IMR-90 (cell line): ENCODE data around the gene LBP. TPM values are rescaled to one million over a fixed set of nuclear protein-coding genes. Genes with fewer than 3 reads are reported as not detected.

Experiments used
- ATAC-seq: fragments of 200-7000 bp; cut with Tn5 transposase; 2 replicates; pipeline ENCODE4 v1.9.1; 2020; ENCODE audit warnings: low read depth, mild to moderate bottlenecking, moderate library complexity
- BruUV-seq: library from RNA; stranded (reverse); fragments of 400-500 nt; replicated peaks from 2 replicates; lab custom pipeline; 2021; lab: Mats Ljungman, UMichigan
- CTCF ChIA-PET: fragments of 300-600 bp; formaldehyde crosslinking; extraction: SDS; loops from one replicate; lab custom pipeline; 2021; ENCODE audit warnings: antibody characterized with exemption; lab: Yijun Ruan, JAX
- POLR2A ChIA-PET: fragments of 300-600 bp; sonication (Branson Sonifier 250); formaldehyde crosslinking; loops from one replicate; lab custom pipeline; 2022; ENCODE audit warnings: antibody characterized with exemption; ENCODE audit not compliant: unreplicated experiment; lab: Charles Lee
- DNase-seq: peaks from one replicate; pipeline ENCODE4 v3.0.0; 2013
- H2AFZ ChIP-seq: replicated peaks from 2 replicates; pipeline ENCODE3; 2013; ENCODE audit warnings: low read length, mild to moderate bottlenecking; ENCODE audit not compliant: poor library complexity
- H2AK5ac ChIP-seq: 2 replicates; pipeline ENCODE4 v1.6.1; 2013; ENCODE audit warnings: low read depth, low read length, inconsistent platforms
- H2AK9ac ChIP-seq: replicated peaks from 2 replicates; pipeline ENCODE3; 2013; ENCODE audit warnings: mild to moderate bottlenecking, low read depth, low read length, moderate library complexity; ENCODE audit not compliant: poor library complexity
- H2BK120ac ChIP-seq: 2 replicates; pipeline ENCODE4 v1.6.1; 2013; ENCODE audit warnings: low read depth, low read length, inconsistent platforms
- H2BK15ac ChIP-seq: 3 replicates; pipeline ENCODE4 v1.6.1; 2013; ENCODE audit warnings: low read depth, low read length, inconsistent platforms
- H2BK20ac ChIP-seq: 2 replicates; pipeline ENCODE4 v1.6.1; 2013; ENCODE audit warnings: low read depth, mild to moderate bottlenecking, inconsistent platforms, low read length, moderate library complexity
- H2BK5ac ChIP-seq: 2 replicates; pipeline ENCODE4 v1.6.1; 2013; ENCODE audit warnings: mild to moderate bottlenecking, low read depth, low read length, inconsistent platforms; ENCODE audit not compliant: poor library complexity, severe bottlenecking
- H3K14ac ChIP-seq: replicated peaks from 2 replicates; pipeline ENCODE4 v1.6.1; 2013; ENCODE audit warnings: low read depth, low read length, inconsistent platforms
- H3K18ac ChIP-seq: 2 replicates; pipeline ENCODE4 v1.6.1; 2013; ENCODE audit warnings: low read depth, low read length, control low read depth
- H3K23ac ChIP-seq: 2 replicates; pipeline ENCODE4 v1.6.1; 2013; ENCODE audit warnings: low read depth, low read length, inconsistent platforms
- H3K27ac ChIP-seq: 2 replicates; pipeline ENCODE4 v1.5.1; 2013; ENCODE audit warnings: mild to moderate bottlenecking, control low read depth, low read length; ENCODE audit not compliant: insufficient read depth
- H3K27me3 ChIP-seq: 2 replicates; pipeline ENCODE4 v1.6.1; 2013; ENCODE audit warnings: low read length; ENCODE audit not compliant: control insufficient read depth, insufficient read depth
- H3K36me3 ChIP-seq: 2 replicates; pipeline ENCODE4 v1.6.1; 2013; ENCODE audit warnings: low read length, mixed read lengths; ENCODE audit not compliant: control insufficient read depth, insufficient read depth
- H3K4ac ChIP-seq: 2 replicates; pipeline ENCODE4 v1.6.1; 2013; ENCODE audit warnings: low read depth, low read length, inconsistent platforms
- H3K4me1 ChIP-seq: 2 replicates; pipeline ENCODE4 v1.6.1; 2013; ENCODE audit warnings: low read length, mixed read lengths; ENCODE audit not compliant: control insufficient read depth, insufficient read depth
- H3K4me2 ChIP-seq: 2 replicates; pipeline ENCODE4 v1.6.1; 2013; ENCODE audit warnings: low read depth, mild to moderate bottlenecking, control low read depth, low read length, moderate library complexity
- H3K4me3 ChIP-seq: 2 replicates; pipeline ENCODE4 v1.5.1; 2013; ENCODE audit warnings: low read depth, mild to moderate bottlenecking, control low read depth, low read length, moderate library complexity; ENCODE audit not compliant: insufficient read depth
- H3K56ac ChIP-seq: 2 replicates; pipeline ENCODE4 v1.6.1; 2013; ENCODE audit warnings: low read length, inconsistent platforms; ENCODE audit not compliant: insufficient read depth; ENCODE audit errors: extremely low read depth
- H3K79me1 ChIP-seq, 2 experiments: 2 replicates each; pipeline ENCODE4 v1.6.1; 2013; ENCODE audit warnings: low read length in 2 of 2, inconsistent platforms in 1 of 2, low read depth in 1 of 2
- H3K9ac ChIP-seq: 2 replicates; pipeline ENCODE4 v1.6.1; 2013; ENCODE audit warnings: low read depth, low read length, control low read depth
- H3K9me1 ChIP-seq: 2 replicates; pipeline ENCODE4 v1.6.1; 2013; ENCODE audit warnings: low read length, inconsistent platforms; ENCODE audit not compliant: insufficient read depth
- H3K9me3 ChIP-seq: 2 replicates; pipeline ENCODE4 v1.6.1; 2013; ENCODE audit warnings: low read length; ENCODE audit not compliant: control insufficient read depth, insufficient read depth
- H4K20me1 ChIP-seq: 2 replicates; pipeline ENCODE4 v1.6.1; 2013; ENCODE audit warnings: low read length, inconsistent platforms; ENCODE audit not compliant: insufficient read depth
- H4K5ac ChIP-seq: 2 replicates; pipeline ENCODE4 v1.6.1; 2013; ENCODE audit warnings: mild to moderate bottlenecking, low read depth, low read length, control low read depth
- H4K8ac ChIP-seq, 2 experiments: 2 replicates each; pipeline ENCODE4 v1.6.1; 2013; ENCODE audit warnings: low read depth in 2 of 2, low read length in 2 of 2, control low read depth in 1 of 2, inconsistent platforms in 1 of 2
- H4K91ac ChIP-seq: 2 replicates; pipeline ENCODE4 v1.6.1; 2013; ENCODE audit warnings: low read depth, low read length, inconsistent platforms; ENCODE audit not compliant: insufficient read depth
- BHLHE40 ChIP-seq: fragments of 150-350 bp; IDR thresholded peaks from 2 replicates; pipeline ENCODE4 v1.6.1; 2016; ENCODE audit warnings: mild to moderate bottlenecking, low read depth, low read length
- CEBPB ChIP-seq: IDR thresholded peaks from 2 replicates; pipeline ENCODE4 v1.6.1; 2012; ENCODE audit warnings: low read depth, low read length, improper control_type of control experiment
- CHD1 ChIP-seq: IDR thresholded peaks from 2 replicates; pipeline ENCODE4 v1.6.1; 2012; ENCODE audit warnings: low read depth, low read length, improper control_type of control experiment
- CTCF ChIP-seq: conservative IDR thresholded peaks from 2 replicates; pipeline ENCODE4 v1.5.1; 2012; ENCODE audit warnings: mild to moderate bottlenecking, low read depth, low read length, improper control_type of control experiment
- ELK1 ChIP-seq: fragments of 150-350 bp; IDR thresholded peaks from 2 replicates; pipeline ENCODE4 v1.6.1; 2016; ENCODE audit warnings: low read depth, mild to moderate bottlenecking, low read length, moderate library complexity, borderline replicate concordance
- FOS ChIP-seq: fragments of 150-350 bp; IDR thresholded peaks from 2 replicates; pipeline ENCODE4 v1.6.1; 2016; ENCODE audit warnings: low read depth, low read length
- MAFK ChIP-seq: IDR thresholded peaks from 2 replicates; pipeline ENCODE4 v1.6.1; 2012; ENCODE audit warnings: low read depth, low read length, improper control_type of control experiment
- MAZ ChIP-seq: IDR thresholded peaks from 2 replicates; pipeline ENCODE4 v1.6.1; 2012; ENCODE audit warnings: low read depth, mild to moderate bottlenecking, low read length, improper control_type of control experiment, moderate library complexity, borderline replicate concordance
- MXI1 ChIP-seq: IDR thresholded peaks from 2 replicates; pipeline ENCODE4 v1.6.1; 2012; ENCODE audit warnings: low read depth, mild to moderate bottlenecking, low read length, moderate library complexity, borderline replicate concordance
- NFE2L2 ChIP-seq: fragments of 150-350 bp; IDR thresholded peaks from 2 replicates; pipeline ENCODE4 v1.6.1; 2016; ENCODE audit warnings: low read depth, mild to moderate bottlenecking, low read length
- RCOR1 ChIP-seq: IDR thresholded peaks from 2 replicates; pipeline ENCODE4 v1.6.1; 2012; ENCODE audit warnings: mild to moderate bottlenecking, low read length, improper control_type of control experiment; ENCODE audit not compliant: insufficient replicate concordance
- RFX5 ChIP-seq: IDR thresholded peaks from 2 replicates; pipeline ENCODE4 v1.8.0; 2012; ENCODE audit warnings: low read depth, mild to moderate bottlenecking, low read length, moderate library complexity
- SMC3 ChIP-seq: fragments of 150-350 bp; IDR thresholded peaks from 2 replicates; pipeline ENCODE4 v1.6.1; 2016; ENCODE audit warnings: low read depth, mild to moderate bottlenecking, antibody characterized with exemption, low read length, moderate library complexity
- USF2 ChIP-seq: fragments of 150-350 bp; IDR thresholded peaks from 2 replicates; pipeline ENCODE4 v1.6.1; 2017; ENCODE audit warnings: mild to moderate bottlenecking, antibody characterized with exemption, low read length, low read depth
- WGBS, 2 experiments: methylation state at CpG; one replicate each; pipeline versions ENCODE4 v1.1.5 to v1.1.7; 2013; ENCODE audit warnings: missing lambda C conversion rate in 2 of 2; ENCODE audit not compliant: insufficient read length in 1 of 2; ENCODE audit errors: extremely low coverage in 2 of 2; 5-methylcytosine and 5-hydroxymethylcytosine counted together
- dilution Hi-C: fragments of 300-500 bp; cut with HindIII; formaldehyde crosslinking; loops from one replicate; pipeline ENCODE4 v1.14.3; 2018; ENCODE audit warnings: low sequenced_read_pairs; ENCODE audit not compliant: unreplicated experiment
- in situ Hi-C: fragments of 300-500 bp; cut with MboI; formaldehyde crosslinking; loops from 3 replicates; pipeline ENCODE4 v1.14.3; 2019; ENCODE audit warnings: low sequenced_read_pairs, inconsistent platforms, mixed read lengths
- intact Hi-C: fragments of 100-400 bp; cut with micrococcal nuclease; formaldehyde crosslinking; loops from 2 replicates; pipeline ENCODE4 v1.10.0; 2022
- polyA plus RNA-seq, 3 experiments: library from polyadenylated mRNA; depleted of rRNA; stranded (reverse); fragments of >200 nt; gene quantifications; 2 replicates each; pipeline ENCODE4 v1.2.3, GENCODE V29; 2012; ENCODE audit warnings: low replicate concordance in 1 of 3
- total RNA-seq: library from RNA; depleted of rRNA; stranded (reverse); fragments of >200 nt; gene quantifications from 2 replicates; pipeline ENCODE4 v1.2.3, GENCODE V29; 2012

LBP gene
- total and polyA plus RNA-seq, 2 of the 4 experiments (the other 2 are of a cell fraction): not detected

- no peaks in the 10 kb centered on the region for H3K79me1 ChIP-seq
- no peak overlapping the region for H4K91ac ChIP-seq
- H2BK15ac ChIP-seq: no peak overlapping the region
- no peak overlapping the region for H3K18ac ChIP-seq
- H2BK5ac ChIP-seq: no peak overlapping the region
- no peak overlapping the region for H2BK20ac ChIP-seq
- in situ Hi-C loops (no loop called here), dilution Hi-C loops (no loop called here), intact Hi-C loops (no loop called here)
- no peak overlapping the region for H2AFZ ChIP-seq
- DNase-seq (no peak), ATAC-seq (no peak)
- H3K9me1 ChIP-seq: no peaks in the 10 kb centered on the region
- no peaks in the 10 kb centered on the region for H3K9me3 ChIP-seq
- H3K4me1 ChIP-seq: peaks cover 1% of the 10 kb centered on the region; the same call in 1 of the 2 replicates
- no peak overlapping the region for H3K56ac ChIP-seq
- H3K9ac ChIP-seq: no peak overlapping the region
- no peak overlapping the region for H2AK5ac ChIP-seq
- H2AK9ac ChIP-seq: no peak overlapping the region
- H3K14ac ChIP-seq: no peak overlapping the region
- POLR2A ChIA-PET: no interaction called here
- H3K27ac ChIP-seq: no peak overlapping the region
- WGBS, 2 experiments: no CpG with 5 or more reads among the region's 5 CpGs
- no peak overlapping the region for H4K5ac ChIP-seq
- no peak overlapping the region for H3K23ac ChIP-seq
- H4K8ac ChIP-seq: no peak overlapping the region
- no peak overlapping the region for H3K4me3 ChIP-seq
- BruUV-seq: no TSS peak
- no peak for TF ChIP-seq CEBPB
- TF ChIP-seq MAZ: no peak
- no peak for TF ChIP-seq USF2
- no peak for TF ChIP-seq SMC3
- no peak for TF ChIP-seq BHLHE40
- TF ChIP-seq MAFK: no peak
- TF ChIP-seq RCOR1: no peak
- TF ChIP-seq MXI1: no peak
- no peak for TF ChIP-seq RFX5
- no peak for TF ChIP-seq NFE2L2
- TF ChIP-seq FOS: no peak
- no peak for TF ChIP-seq CTCF
- TF ChIP-seq CHD1: no peak
- no peak for TF ChIP-seq ELK1
- H4K20me1 ChIP-seq: no peaks in the 10 kb centered on the region
- H3K4me2 ChIP-seq: no peak overlapping the region
- H3K4ac ChIP-seq: no peak overlapping the region
- CTCF ChIA-PET: interaction anchor here (0.7 kb wide), 1 partner anchor 289 kb away, joined by 3 read pairs; no protein-coding TSS in a partner anchor
- no peak overlapping the region for H2BK120ac ChIP-seq
- no peaks in the 10 kb centered on the region for H3K36me3 ChIP-seq
- H3K27me3 ChIP-seq: peaks cover 20% of the 10 kb centered on the region
Measured at GRCh38 chr20:38349856-38350255, 3.6 kb downstream of the LBP start.
